SU-DHL-6 (cell line): ENCODE data around the gene OAS3.
"Not testable (repeated sequence)": the region's sequence is repeated elsewhere in the genome, so short reads cannot be mapped to it uniquely, and the experiment has no call there.

Source experiments
- H2AFZ ChIP-seq: fragments of 200-600 bp; sonication (generic); 2 replicates; pipeline ENCODE4 v1.6.1; 2014; ENCODE audit warnings: low read depth, mild to moderate bottlenecking, moderate library complexity, mixed read lengths, antibody characterized with exemption, low read length; ENCODE audit not compliant: severe bottlenecking
- H3F3A ChIP-seq: fragments of 200-600 bp; shearing (Covaris generic); 2 replicates; pipeline ENCODE4 v1.6.0; 2016; ENCODE audit warnings: antibody characterized with exemption, mild to moderate bottlenecking; ENCODE audit not compliant: insufficient read depth
- H3K27ac ChIP-seq: fragments of 200-600 bp; sonication (generic); 2 replicates; pipeline ENCODE4 v1.5.1; 2016; ENCODE audit warnings: low read depth, mild to moderate bottlenecking, low read length, moderate library complexity, mixed read lengths
- H3K27me3 ChIP-seq: fragments of 200-600 bp; sonication (generic), shearing (Covaris generic); 2 replicates; pipeline ENCODE4 v1.6.0; 2014; ENCODE audit warnings: mild to moderate bottlenecking, low read length
- H3K36me3 ChIP-seq: fragments of 200-600 bp; sonication (generic); 2 replicates; pipeline ENCODE4 v1.6.1; 2014; ENCODE audit warnings: mild to moderate bottlenecking, low read length, mixed read lengths
- H3K4me2 ChIP-seq: fragments of 300-600, 200-600 bp; shearing (Covaris generic), sonication (generic); 2 replicates; pipeline ENCODE4 v1.6.0; 2014; ENCODE audit warnings: low read length, low read depth, mild to moderate bottlenecking; ENCODE audit not compliant: poor library complexity, severe bottlenecking
- H3K4me3 ChIP-seq: fragments of 200-600 bp; sonication (generic); 2 replicates; pipeline ENCODE4 v1.5.1; 2014; ENCODE audit warnings: antibody characterized with exemption, low read length, mild to moderate bottlenecking, mixed read lengths; ENCODE audit not compliant: insufficient read depth, poor library complexity, severe bottlenecking
- H3K79me2 ChIP-seq: fragments of 200-600 bp; sonication (generic); 2 replicates; pipeline ENCODE4 v1.6.1; 2014; ENCODE audit warnings: mild to moderate bottlenecking, low read length, moderate library complexity; ENCODE audit not compliant: insufficient read depth
- H3K9ac ChIP-seq: fragments of 200-600 bp; sonication (generic); 2 replicates; pipeline ENCODE4 v1.7.0; 2014; ENCODE audit warnings: mild to moderate bottlenecking, low read length
- H3K9me2 ChIP-seq: fragments of 200-600 bp; sonication (generic); replicated peaks from 2 replicates; pipeline ENCODE4 v1.6.1; 2014; ENCODE audit warnings: low read length; ENCODE audit not compliant: insufficient read depth
- H3K9me3 ChIP-seq: fragments of 200-600 bp; sonication (generic); 2 replicates; pipeline ENCODE4 v1.6.1; 2014; ENCODE audit warnings: low read length, mixed read lengths; ENCODE audit not compliant: insufficient read depth
- H4K20me1 ChIP-seq: fragments of 200-600 bp; sonication (generic); 2 replicates; pipeline ENCODE4 v1.6.1; 2014; ENCODE audit warnings: low read depth, mild to moderate bottlenecking, antibody characterized with exemption, low read length, moderate library complexity, mixed read lengths
- CTCF ChIP-seq: fragments of 200-600 bp; sonication (generic); IDR thresholded peaks from one replicate; pipeline ENCODE4 v1.5.1; 2017; ENCODE audit warnings: antibody characterized with exemption, mild to moderate bottlenecking, low read length, moderate library complexity; ENCODE audit not compliant: insufficient read depth, poor library complexity, severe bottlenecking
- EZH2phosphoT487 ChIP-seq: fragments of 200-600 bp; sonication (generic), shearing (Covaris generic); conservative IDR thresholded peaks from 2 replicates; pipeline ENCODE4 v1.6.1; 2018; ENCODE audit warnings: mild to moderate bottlenecking, antibody characterized with exemption, low read length, moderate library complexity, mixed read lengths

Gene OAS3

GRCh38 chr12:112919121-112919520 is 19.2 kb upstream of the OAS3 start:
- H3K9me2 ChIP-seq, result no peaks in the 10 kb centered on the region
- no peak overlapping the region for H3K27ac ChIP-seq
- TF ChIP-seq EZH2phosphoT487 (no peak), CTCF (no peak)
- no peaks in the 10 kb centered on the region for H3K79me2 ChIP-seq
- no peak overlapping the region for H3K4me3 ChIP-seq
- no peak overlapping the region for H3K9ac ChIP-seq
- no peaks in the 10 kb centered on the region for H3K36me3 ChIP-seq
- H3K9me3 ChIP-seq, result no peaks in the 10 kb centered on the region
- no peak overlapping the region for H3K4me2 ChIP-seq
- H4K20me1 ChIP-seq, result no peaks in the 10 kb centered on the region
- H3K27me3 ChIP-seq, result no peaks in the 10 kb centered on the region
- no peaks in the 10 kb centered on the region for H3F3A ChIP-seq
- H2AFZ ChIP-seq, result no peak overlapping the region

- H3K79me2 ChIP-seq, result no peaks in the 10 kb centered on the region
- H3K4me2 ChIP-seq, result no peak overlapping the region
- no peaks in the 10 kb centered on the region for H3F3A ChIP-seq
- H3K4me3 ChIP-seq, result no peak overlapping the region
- H3K9me3 ChIP-seq, result no peaks in the 10 kb centered on the region
- 0 out of 2 replicates have a peak overlapping the region, but pooled peaks have one; percentile 7 for H3K9ac ChIP-seq
- H2AFZ ChIP-seq, result no peak overlapping the region
- TF ChIP-seq CTCF (no peak), EZH2phosphoT487 (no peak)
- H3K27ac ChIP-seq, result peak overlapping the region; percentile 76
- H3K27me3 ChIP-seq, result no peaks in the 10 kb centered on the region
- no peaks in the 10 kb centered on the region for H3K9me2 ChIP-seq
- H4K20me1 ChIP-seq, result no peaks in the 10 kb centered on the region
- no peaks in the 10 kb centered on the region for H3K36me3 ChIP-seq
Measured at GRCh38 chr12:112924986-112925385, 13.3 kb upstream of the OAS3 start.

GRCh38 chr12:112926416-112927033 is 11.7 kb upstream of the OAS3 start:
- H3K9me2 ChIP-seq, H3K4me3 ChIP-seq, H3F3A ChIP-seq, H3K36me3 ChIP-seq, H4K20me1 ChIP-seq, H3K79me2 ChIP-seq, H3K27me3 ChIP-seq, H3K9me3 ChIP-seq, H3K9ac ChIP-seq, H2AFZ ChIP-seq: not testable (repeated sequence)
- Histone ChIP-seq H3K27ac (peak overlapping the region; percentile 76), H3K4me2 (peak overlapping the region; percentile 29)

GRCh38 chr12:112927475-112927874 is 10.8 kb upstream of the OAS3 start:
- H3K27ac ChIP-seq, result no peak overlapping the region
- H4K20me1 ChIP-seq, result no peaks in the 10 kb centered on the region
- TF ChIP-seq EZH2phosphoT487 (no peak), CTCF (no peak)
- no peaks in the 10 kb centered on the region for H3F3A ChIP-seq
- no peak overlapping the region for H3K4me2 ChIP-seq
- no peak overlapping the region for H3K4me3 ChIP-seq
- no peaks in the 10 kb centered on the region for H3K27me3 ChIP-seq
- H3K79me2 ChIP-seq, result no peaks in the 10 kb centered on the region
- no peaks in the 10 kb centered on the region for H3K9me3 ChIP-seq
- H3K9me2 ChIP-seq, result no peaks in the 10 kb centered on the region
- no peak overlapping the region for H3K9ac ChIP-seq
- H2AFZ ChIP-seq, result no peak overlapping the region
- no peaks in the 10 kb centered on the region for H3K36me3 ChIP-seq
